IMR-90 (cell line): ENCODE data around the gene ABCA2. TPM values are rescaled to one million over a fixed set of nuclear protein-coding genes. Genes with fewer than 3 reads are reported as not detected.

Experiments used
- ATAC-seq: fragments of 200-7000 bp; cut with Tn5 transposase; 2 replicates; pipeline ENCODE4 v1.9.1; 2020; ENCODE audit warnings: low read depth, mild to moderate bottlenecking, moderate library complexity
- BruUV-seq: library from RNA; stranded (reverse); fragments of 400-500 nt; replicated peaks from 2 replicates; lab custom pipeline; 2021; lab: Mats Ljungman, UMichigan
- CTCF ChIA-PET: fragments of 300-600 bp; formaldehyde crosslinking; extraction: SDS; loops from one replicate; lab custom pipeline; 2021; ENCODE audit warnings: antibody characterized with exemption; lab: Yijun Ruan, JAX
- POLR2A ChIA-PET: fragments of 300-600 bp; sonication (Branson Sonifier 250); formaldehyde crosslinking; loops from one replicate; lab custom pipeline; 2022; ENCODE audit warnings: antibody characterized with exemption; ENCODE audit not compliant: unreplicated experiment; lab: Charles Lee
- DNase-seq: peaks from one replicate; pipeline ENCODE4 v3.0.0; 2013
- H2AFZ ChIP-seq: replicated peaks from 2 replicates; pipeline ENCODE3; 2013; ENCODE audit warnings: low read length, mild to moderate bottlenecking; ENCODE audit not compliant: poor library complexity
- H2AK5ac ChIP-seq: 2 replicates; pipeline ENCODE4 v1.6.1; 2013; ENCODE audit warnings: low read depth, low read length, inconsistent platforms
- H2AK9ac ChIP-seq: replicated peaks from 2 replicates; pipeline ENCODE3; 2013; ENCODE audit warnings: mild to moderate bottlenecking, low read depth, low read length, moderate library complexity; ENCODE audit not compliant: poor library complexity
- H2BK120ac ChIP-seq: 2 replicates; pipeline ENCODE4 v1.6.1; 2013; ENCODE audit warnings: low read depth, low read length, inconsistent platforms
- H2BK15ac ChIP-seq: 3 replicates; pipeline ENCODE4 v1.6.1; 2013; ENCODE audit warnings: low read depth, low read length, inconsistent platforms
- H2BK20ac ChIP-seq: 2 replicates; pipeline ENCODE4 v1.6.1; 2013; ENCODE audit warnings: low read depth, mild to moderate bottlenecking, inconsistent platforms, low read length, moderate library complexity
- H2BK5ac ChIP-seq: 2 replicates; pipeline ENCODE4 v1.6.1; 2013; ENCODE audit warnings: mild to moderate bottlenecking, low read depth, low read length, inconsistent platforms; ENCODE audit not compliant: poor library complexity, severe bottlenecking
- H3K14ac ChIP-seq: replicated peaks from 2 replicates; pipeline ENCODE4 v1.6.1; 2013; ENCODE audit warnings: low read depth, low read length, inconsistent platforms
- H3K18ac ChIP-seq: 2 replicates; pipeline ENCODE4 v1.6.1; 2013; ENCODE audit warnings: low read depth, low read length, control low read depth
- H3K23ac ChIP-seq: 2 replicates; pipeline ENCODE4 v1.6.1; 2013; ENCODE audit warnings: low read depth, low read length, inconsistent platforms
- H3K27ac ChIP-seq: 2 replicates; pipeline ENCODE4 v1.5.1; 2013; ENCODE audit warnings: mild to moderate bottlenecking, control low read depth, low read length; ENCODE audit not compliant: insufficient read depth
- H3K27me3 ChIP-seq: 2 replicates; pipeline ENCODE4 v1.6.1; 2013; ENCODE audit warnings: low read length; ENCODE audit not compliant: control insufficient read depth, insufficient read depth
- H3K36me3 ChIP-seq: 2 replicates; pipeline ENCODE4 v1.6.1; 2013; ENCODE audit warnings: low read length, mixed read lengths; ENCODE audit not compliant: control insufficient read depth, insufficient read depth
- H3K4ac ChIP-seq: 2 replicates; pipeline ENCODE4 v1.6.1; 2013; ENCODE audit warnings: low read depth, low read length, inconsistent platforms
- H3K4me1 ChIP-seq: 2 replicates; pipeline ENCODE4 v1.6.1; 2013; ENCODE audit warnings: low read length, mixed read lengths; ENCODE audit not compliant: control insufficient read depth, insufficient read depth
- H3K4me2 ChIP-seq: 2 replicates; pipeline ENCODE4 v1.6.1; 2013; ENCODE audit warnings: low read depth, mild to moderate bottlenecking, control low read depth, low read length, moderate library complexity
- H3K4me3 ChIP-seq: 2 replicates; pipeline ENCODE4 v1.5.1; 2013; ENCODE audit warnings: low read depth, mild to moderate bottlenecking, control low read depth, low read length, moderate library complexity; ENCODE audit not compliant: insufficient read depth
- H3K56ac ChIP-seq: 2 replicates; pipeline ENCODE4 v1.6.1; 2013; ENCODE audit warnings: low read length, inconsistent platforms; ENCODE audit not compliant: insufficient read depth; ENCODE audit errors: extremely low read depth
- H3K79me1 ChIP-seq, 2 experiments: 2 replicates each; pipeline ENCODE4 v1.6.1; 2013; ENCODE audit warnings: low read length in 2 of 2, inconsistent platforms in 1 of 2, low read depth in 1 of 2
- H3K9ac ChIP-seq: 2 replicates; pipeline ENCODE4 v1.6.1; 2013; ENCODE audit warnings: low read depth, low read length, control low read depth
- H3K9me1 ChIP-seq: 2 replicates; pipeline ENCODE4 v1.6.1; 2013; ENCODE audit warnings: low read length, inconsistent platforms; ENCODE audit not compliant: insufficient read depth
- H3K9me3 ChIP-seq: 2 replicates; pipeline ENCODE4 v1.6.1; 2013; ENCODE audit warnings: low read length; ENCODE audit not compliant: control insufficient read depth, insufficient read depth
- H4K20me1 ChIP-seq: 2 replicates; pipeline ENCODE4 v1.6.1; 2013; ENCODE audit warnings: low read length, inconsistent platforms; ENCODE audit not compliant: insufficient read depth
- H4K5ac ChIP-seq: 2 replicates; pipeline ENCODE4 v1.6.1; 2013; ENCODE audit warnings: mild to moderate bottlenecking, low read depth, low read length, control low read depth
- H4K8ac ChIP-seq, 2 experiments: 2 replicates each; pipeline ENCODE4 v1.6.1; 2013; ENCODE audit warnings: low read depth in 2 of 2, low read length in 2 of 2, control low read depth in 1 of 2, inconsistent platforms in 1 of 2
- H4K91ac ChIP-seq: 2 replicates; pipeline ENCODE4 v1.6.1; 2013; ENCODE audit warnings: low read depth, low read length, inconsistent platforms; ENCODE audit not compliant: insufficient read depth
- BHLHE40 ChIP-seq: fragments of 150-350 bp; IDR thresholded peaks from 2 replicates; pipeline ENCODE4 v1.6.1; 2016; ENCODE audit warnings: mild to moderate bottlenecking, low read depth, low read length
- CEBPB ChIP-seq: IDR thresholded peaks from 2 replicates; pipeline ENCODE4 v1.6.1; 2012; ENCODE audit warnings: low read depth, low read length, improper control_type of control experiment
- CHD1 ChIP-seq: IDR thresholded peaks from 2 replicates; pipeline ENCODE4 v1.6.1; 2012; ENCODE audit warnings: low read depth, low read length, improper control_type of control experiment
- FOS ChIP-seq: fragments of 150-350 bp; IDR thresholded peaks from 2 replicates; pipeline ENCODE4 v1.6.1; 2016; ENCODE audit warnings: low read depth, low read length
- MAFK ChIP-seq: IDR thresholded peaks from 2 replicates; pipeline ENCODE4 v1.6.1; 2012; ENCODE audit warnings: low read depth, low read length, improper control_type of control experiment
- MAZ ChIP-seq: IDR thresholded peaks from 2 replicates; pipeline ENCODE4 v1.6.1; 2012; ENCODE audit warnings: low read depth, mild to moderate bottlenecking, low read length, improper control_type of control experiment, moderate library complexity, borderline replicate concordance
- MXI1 ChIP-seq: IDR thresholded peaks from 2 replicates; pipeline ENCODE4 v1.6.1; 2012; ENCODE audit warnings: low read depth, mild to moderate bottlenecking, low read length, moderate library complexity, borderline replicate concordance
- NFE2L2 ChIP-seq: fragments of 150-350 bp; IDR thresholded peaks from 2 replicates; pipeline ENCODE4 v1.6.1; 2016; ENCODE audit warnings: low read depth, mild to moderate bottlenecking, low read length
- POLR2A ChIP-seq: IDR thresholded peaks from 2 replicates; pipeline ENCODE4 v1.6.1; 2012; ENCODE audit warnings: mild to moderate bottlenecking, low read depth, low read length
- RAD21 ChIP-seq: IDR thresholded peaks from 2 replicates; pipeline ENCODE4 v1.6.1; 2012; ENCODE audit warnings: low read length, improper control_type of control experiment
- RFX5 ChIP-seq: IDR thresholded peaks from 2 replicates; pipeline ENCODE4 v1.8.0; 2012; ENCODE audit warnings: low read depth, mild to moderate bottlenecking, low read length, moderate library complexity
- SMC3 ChIP-seq: fragments of 150-350 bp; IDR thresholded peaks from 2 replicates; pipeline ENCODE4 v1.6.1; 2016; ENCODE audit warnings: low read depth, mild to moderate bottlenecking, antibody characterized with exemption, low read length, moderate library complexity
- WGBS, 2 experiments: methylation state at CpG; one replicate each; pipeline versions ENCODE4 v1.1.5 to v1.1.7; 2013; ENCODE audit warnings: missing lambda C conversion rate in 2 of 2; ENCODE audit not compliant: insufficient read length in 1 of 2; ENCODE audit errors: extremely low coverage in 2 of 2; 5-methylcytosine and 5-hydroxymethylcytosine counted together
- dilution Hi-C: fragments of 300-500 bp; cut with HindIII; formaldehyde crosslinking; loops from one replicate; pipeline ENCODE4 v1.14.3; 2018; ENCODE audit warnings: low sequenced_read_pairs; ENCODE audit not compliant: unreplicated experiment
- in situ Hi-C: fragments of 300-500 bp; cut with MboI; formaldehyde crosslinking; loops from 3 replicates; pipeline ENCODE4 v1.14.3; 2019; ENCODE audit warnings: low sequenced_read_pairs, inconsistent platforms, mixed read lengths
- intact Hi-C: fragments of 100-400 bp; cut with micrococcal nuclease; formaldehyde crosslinking; loops from 2 replicates; pipeline ENCODE4 v1.10.0; 2022
- polyA plus RNA-seq, 3 experiments: library from polyadenylated mRNA; depleted of rRNA; stranded (reverse); fragments of >200 nt; gene quantifications; 2 replicates each; pipeline ENCODE4 v1.2.3, GENCODE V29; 2012; ENCODE audit warnings: low replicate concordance in 1 of 3
- total RNA-seq: library from RNA; depleted of rRNA; stranded (reverse); fragments of >200 nt; gene quantifications from 2 replicates; pipeline ENCODE4 v1.2.3, GENCODE V29; 2012
- TF ChIP-seq, protein P1 (sequence below): conservative IDR thresholded peaks from 2 replicates; pipeline ENCODE4 v1.5.1; 2012; ENCODE audit warnings: mild to moderate bottlenecking, low read depth, low read length, improper control_type of control experiment
- TF ChIP-seq, protein P2 (sequence below): fragments of 150-350 bp; IDR thresholded peaks from 2 replicates; pipeline ENCODE4 v1.6.1; 2016; ENCODE audit warnings: low read depth, mild to moderate bottlenecking, low read length, moderate library complexity, borderline replicate concordance
- TF ChIP-seq, protein P3 (sequence below): fragments of 150-350 bp; IDR thresholded peaks from 2 replicates; pipeline ENCODE4 v1.6.1; 2017; ENCODE audit warnings: mild to moderate bottlenecking, antibody characterized with exemption, low read length, low read depth

Gene ABCA2
- total and polyA plus RNA-seq, 2 of the 4 experiments (the other 2 are of a cell fraction): 3.8 to 46.0 TPM

DNA sequence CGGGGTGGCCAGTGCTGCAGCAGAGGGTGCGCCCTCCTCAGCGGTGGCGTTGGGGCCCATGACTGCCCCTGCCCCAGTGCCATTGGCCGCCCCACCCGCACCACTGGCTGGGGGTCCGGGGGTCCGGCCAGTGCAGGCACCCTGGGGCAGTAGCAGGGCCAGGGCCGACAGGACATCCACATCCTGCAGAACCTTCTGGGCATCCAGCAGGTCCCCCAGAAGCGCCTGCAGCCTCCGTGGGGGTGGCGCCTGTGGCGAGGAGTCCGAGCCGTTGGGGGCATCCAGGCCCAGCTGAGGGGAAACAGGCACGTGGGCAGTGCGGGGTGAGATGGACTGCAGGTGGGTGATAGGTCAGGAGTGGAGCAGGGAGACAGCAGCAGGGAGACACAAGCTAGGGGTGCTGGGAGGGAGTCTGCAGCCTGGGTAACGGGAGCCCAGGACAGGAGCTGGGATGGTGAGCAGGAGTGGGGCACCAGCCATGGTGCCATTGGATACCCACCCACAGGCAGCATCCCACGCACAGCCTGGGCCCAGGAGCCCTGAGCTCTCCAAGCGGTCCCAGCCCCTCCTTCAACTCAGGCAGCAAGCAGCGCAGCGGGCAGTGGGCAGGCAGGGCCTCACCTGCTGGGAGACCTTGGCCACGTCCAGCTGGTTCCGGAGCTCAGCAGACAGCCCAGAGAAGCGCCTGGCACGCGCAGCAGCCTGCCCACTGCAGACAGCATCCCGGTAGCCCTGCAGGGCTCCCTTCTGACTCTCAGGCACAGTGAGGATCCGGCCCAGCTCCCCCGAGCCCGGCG lies 7.1 kb downstream of the ABCA2 start:
- Histone ChIP-seq H3K9me3 (no peaks in the 10 kb centered on the region), H3K23ac (no peak overlapping the region), H3K14ac (no peak overlapping the region), H3K27me3 (no peaks in the 10 kb centered on the region), H3K27ac (no peak overlapping the region), H4K20me1 (no peaks in the 10 kb centered on the region; the same call in 1 of the 2 replicates), H2BK120ac (no peak overlapping the region), H3K36me3 (peaks cover 18% of the 10 kb centered on the region; the same call in 1 of the 2 replicates), H3K56ac (no peak overlapping the region), H4K5ac (no peak overlapping the region), H3K4me2 (no peak overlapping the region), H2AFZ (peak overlapping the region; percentile 5), H3K4me1 (no peaks in the 10 kb centered on the region), H4K8ac (no peak overlapping the region), H2AK5ac (no peak overlapping the region), H3K79me1 (no peaks in the 10 kb centered on the region; a peak in 1 of 4 replicates), H3K18ac (no peak overlapping the region), H3K4me3 (no peak overlapping the region), H2BK15ac (no peak overlapping the region), H2BK5ac (no peak overlapping the region), H4K91ac (no peak overlapping the region), H2AK9ac (no peak overlapping the region), H3K4ac (no peak overlapping the region), H3K9ac (no peak overlapping the region), H3K9me1 (peaks cover 2% of the 10 kb centered on the region; the same call in 1 of the 2 replicates), H2BK20ac (no peak overlapping the region)
- ChIA-PET CTCF (no interaction called here), POLR2A (no interaction called here)
- in situ Hi-C loops (no loop called here), dilution Hi-C loops (no loop called here), intact Hi-C loops (no loop called here)
- no TSS peak for BruUV-seq
- WGBS, 2 experiments: 94% methylated on average over 20 of the region's 32 CpGs; no CpG with 5 or more reads in 1 of the 2 experiments
- ATAC-seq: no peak
- DNase-seq: no peak
- TF ChIP-seq FOS: no peak
- TF ChIP-seq, protein P1, sequence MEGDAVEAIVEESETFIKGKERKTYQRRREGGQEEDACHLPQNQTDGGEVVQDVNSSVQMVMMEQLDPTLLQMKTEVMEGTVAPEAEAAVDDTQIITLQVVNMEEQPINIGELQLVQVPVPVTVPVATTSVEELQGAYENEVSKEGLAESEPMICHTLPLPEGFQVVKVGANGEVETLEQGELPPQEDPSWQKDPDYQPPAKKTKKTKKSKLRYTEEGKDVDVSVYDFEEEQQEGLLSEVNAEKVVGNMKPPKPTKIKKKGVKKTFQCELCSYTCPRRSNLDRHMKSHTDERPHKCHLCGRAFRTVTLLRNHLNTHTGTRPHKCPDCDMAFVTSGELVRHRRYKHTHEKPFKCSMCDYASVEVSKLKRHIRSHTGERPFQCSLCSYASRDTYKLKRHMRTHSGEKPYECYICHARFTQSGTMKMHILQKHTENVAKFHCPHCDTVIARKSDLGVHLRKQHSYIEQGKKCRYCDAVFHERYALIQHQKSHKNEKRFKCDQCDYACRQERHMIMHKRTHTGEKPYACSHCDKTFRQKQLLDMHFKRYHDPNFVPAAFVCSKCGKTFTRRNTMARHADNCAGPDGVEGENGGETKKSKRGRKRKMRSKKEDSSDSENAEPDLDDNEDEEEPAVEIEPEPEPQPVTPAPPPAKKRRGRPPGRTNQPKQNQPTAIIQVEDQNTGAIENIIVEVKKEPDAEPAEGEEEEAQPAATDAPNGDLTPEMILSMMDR: no peak
- TF ChIP-seq POLR2A: no peak
- TF ChIP-seq NFE2L2: no peak
- no peak for TF ChIP-seq BHLHE40
- TF ChIP-seq CEBPB: no peak
- no peak for TF ChIP-seq MAZ
- TF ChIP-seq, protein P2, sequence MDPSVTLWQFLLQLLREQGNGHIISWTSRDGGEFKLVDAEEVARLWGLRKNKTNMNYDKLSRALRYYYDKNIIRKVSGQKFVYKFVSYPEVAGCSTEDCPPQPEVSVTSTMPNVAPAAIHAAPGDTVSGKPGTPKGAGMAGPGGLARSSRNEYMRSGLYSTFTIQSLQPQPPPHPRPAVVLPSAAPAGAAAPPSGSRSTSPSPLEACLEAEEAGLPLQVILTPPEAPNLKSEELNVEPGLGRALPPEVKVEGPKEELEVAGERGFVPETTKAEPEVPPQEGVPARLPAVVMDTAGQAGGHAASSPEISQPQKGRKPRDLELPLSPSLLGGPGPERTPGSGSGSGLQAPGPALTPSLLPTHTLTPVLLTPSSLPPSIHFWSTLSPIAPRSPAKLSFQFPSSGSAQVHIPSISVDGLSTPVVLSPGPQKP: no peak
- no peak for TF ChIP-seq CHD1
- TF ChIP-seq RFX5: no peak
- no peak for TF ChIP-seq SMC3
- TF ChIP-seq, protein P3, sequence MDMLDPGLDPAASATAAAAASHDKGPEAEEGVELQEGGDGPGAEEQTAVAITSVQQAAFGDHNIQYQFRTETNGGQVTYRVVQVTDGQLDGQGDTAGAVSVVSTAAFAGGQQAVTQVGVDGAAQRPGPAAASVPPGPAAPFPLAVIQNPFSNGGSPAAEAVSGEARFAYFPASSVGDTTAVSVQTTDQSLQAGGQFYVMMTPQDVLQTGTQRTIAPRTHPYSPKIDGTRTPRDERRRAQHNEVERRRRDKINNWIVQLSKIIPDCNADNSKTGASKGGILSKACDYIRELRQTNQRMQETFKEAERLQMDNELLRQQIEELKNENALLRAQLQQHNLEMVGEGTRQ: no peak
- no peak for TF ChIP-seq MXI1
- no peak for TF ChIP-seq MAFK
- TF ChIP-seq RAD21: no peak
